ENCODE measurements around the gene A2M. TPM values are rescaled to one million over a fixed set of nuclear protein-coding genes. Genes with fewer than 3 reads are reported as not detected.
A peak's percentile ranks its signal among the peaks of the same experiment; 100 is the strongest.

A2M gene
- total and polyA plus RNA-seq, 2 of the 13 experiments (the other 11 are each of a cell fraction or from before 2014, with no cell fraction given) = 2,807 to 6,551 TPM

- TF ChIP-seq UBTF (CRISPR knock-in tag; IDR thresholded peaks at IDR 0.05) = no peak
- no peak for TF ChIP-seq ATM (IDR thresholded peaks at IDR 0.05; ENCODE audit: borderline replicate concordance)
- TF ChIP-seq MED8 (CRISPR knock-in tag; IDR thresholded peaks at IDR 0.05; ENCODE audit: insufficient replicate concordance) = peak; percentile 40
- TF ChIP-seq ZNF773 (CRISPR knock-in tag; IDR thresholded peaks at IDR 0.05; ENCODE audit: borderline replicate concordance) = no peak
- TF ChIP-seq SIX1 (CRISPR knock-in tag; IDR thresholded peaks at IDR 0.05; ENCODE audit: borderline replicate concordance) = peak; percentile 78
- TF ChIP-seq IKZF4 (CRISPR knock-in tag; IDR thresholded peaks at IDR 0.05; ENCODE audit: borderline replicate concordance, low read depth, not compliant biosample characterization) = no peak
- no peak for TF ChIP-seq ZNF383 (CRISPR knock-in tag; IDR thresholded peaks at IDR 0.05; ENCODE audit: borderline replicate concordance)
- TF ChIP-seq SOX5 (CRISPR knock-in tag; IDR thresholded peaks at IDR 0.05; ENCODE audit: borderline replicate concordance) = peak; percentile 77; the same call in 1 of the 2 replicates
- 0 out of 2 replicates have a peak, but pooled peaks have one; percentile 47 for TF ChIP-seq ZBTB20 (CRISPR knock-in tag; IDR thresholded peaks at IDR 0.05; ENCODE audit: borderline replicate concordance, low read depth)
- peak; percentile 78 for TF ChIP-seq HNF4A (CRISPR knock-in tag; IDR thresholded peaks at IDR 0.05)
- peak; percentile 13; the same call in 1 of the 2 replicates for TF ChIP-seq TFAP4 (IDR thresholded peaks at IDR 0.05; ENCODE audit: borderline replicate concordance, low read depth)
- no peak for TF ChIP-seq ZNF263 (CRISPR knock-in tag; IDR thresholded peaks at IDR 0.05)
- 0 out of 2 replicates have a peak, but pooled peaks have one; percentile 43 for TF ChIP-seq IRF2 (CRISPR knock-in tag; IDR thresholded peaks at IDR 0.05)
- no peak for TF ChIP-seq ZNF644 (CRISPR knock-in tag; IDR thresholded peaks at IDR 0.05; ENCODE audit: low read depth)
- TF ChIP-seq TBL1XR1 (IDR thresholded peaks at IDR 0.05; ENCODE audit: borderline replicate concordance, low read length, partially characterized antibody) = peak; percentile 53
- TF ChIP-seq REXO4 (CRISPR knock-in tag; IDR thresholded peaks at IDR 0.05; ENCODE audit: borderline replicate concordance) = no peak
- peak; percentile 64; the same call in 1 of the 2 replicates for TF ChIP-seq NR2F2 (IDR thresholded peaks at IDR 0.05; ENCODE audit: borderline replicate concordance, low read depth)
- TF ChIP-seq TEF (CRISPR knock-in tag; IDR thresholded peaks at IDR 0.05) = peak; percentile 61; the same call in 1 of the 2 replicates
- 0 out of 2 replicates have a peak, but pooled peaks have one; percentile 50 for TF ChIP-seq NFKBIZ (CRISPR knock-in tag; IDR thresholded peaks at IDR 0.05)
- peak; percentile 84 for TF ChIP-seq NKX3-1 (CRISPR knock-in tag; IDR thresholded peaks at IDR 0.05)
- no peak for TF ChIP-seq ZNF354B (CRISPR knock-in tag; IDR thresholded peaks at IDR 0.05)
- no peak for TF ChIP-seq ZMYM4 (CRISPR knock-in tag; IDR thresholded peaks at IDR 0.05)
- TF ChIP-seq GZF1 (CRISPR knock-in tag; IDR thresholded peaks at IDR 0.05) = 0 out of 2 replicates have a peak, but pooled peaks have one; percentile 42
- TF ChIP-seq HDAC2 (CRISPR knock-in tag; IDR thresholded peaks at IDR 0.05) = peak; percentile 90
Measured at GRCh38 chr12:9113987-9114309, 1.8 kb downstream of the A2M start (continued).

All from HepG2 (cell line).